NCI-H82 treated with DMSO at 0.1 percent for 48 hours (cell line): ENCODE results near the gene C1orf198.

Experiments used
- DNase-seq: peaks from one replicate; lab custom pipeline; 2025; ENCODE audit not compliant: unreplicated experiment; lab: John Stamatoyannopoulos, UW

Gene C1orf198

GRCh38 chr1:230894032-230894431, 25.7 kb upstream of the C1orf198 start:
- no peak for DNase-seq

- DNase-seq, result no peak
Observed at GRCh38 chr1:230892018-230892491, 23.7 kb upstream of the C1orf198 start.

DNA sequence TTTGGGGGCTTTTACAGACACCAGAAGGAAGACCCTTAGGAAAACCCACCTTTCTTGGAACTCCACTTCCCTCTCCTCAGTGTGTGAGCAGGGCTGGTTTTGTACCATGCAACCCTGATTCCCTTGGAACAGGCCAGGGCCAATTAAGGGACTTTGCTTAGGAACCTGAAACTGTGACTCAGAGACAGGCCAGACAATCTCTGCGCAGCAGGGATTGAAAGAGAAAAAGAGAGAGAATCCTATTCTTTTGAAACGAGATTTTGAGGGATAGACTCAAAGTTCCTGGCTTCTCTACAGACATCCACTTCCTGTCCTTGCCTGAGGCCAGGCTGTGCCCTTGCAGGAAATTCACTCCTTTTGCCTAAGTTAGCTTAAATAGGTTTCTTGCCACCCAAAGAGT, 23.1 kb upstream of the C1orf198 start:
- DNase-seq, result no peak

DNA sequence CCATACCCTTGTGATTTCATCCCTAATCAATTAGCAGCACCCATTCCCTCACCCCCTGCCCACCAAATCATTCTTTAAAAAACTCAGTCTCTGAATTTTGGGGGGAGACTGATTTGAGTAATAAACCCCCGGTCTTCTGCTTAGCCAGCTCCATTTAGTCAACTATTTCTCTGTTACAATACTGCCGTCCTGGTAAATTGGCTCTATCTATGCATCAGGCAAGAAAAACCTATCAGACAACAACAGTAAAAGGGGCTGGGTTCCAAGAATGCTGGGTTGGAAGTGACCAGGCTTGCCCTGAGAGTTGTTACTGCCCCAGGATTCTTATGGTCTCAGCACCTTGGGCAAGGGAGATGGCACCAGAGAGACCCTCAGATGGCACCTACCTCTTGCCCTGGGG, 16.3 kb upstream of the C1orf198 start:
- DNase-seq, result no peak

DNA sequence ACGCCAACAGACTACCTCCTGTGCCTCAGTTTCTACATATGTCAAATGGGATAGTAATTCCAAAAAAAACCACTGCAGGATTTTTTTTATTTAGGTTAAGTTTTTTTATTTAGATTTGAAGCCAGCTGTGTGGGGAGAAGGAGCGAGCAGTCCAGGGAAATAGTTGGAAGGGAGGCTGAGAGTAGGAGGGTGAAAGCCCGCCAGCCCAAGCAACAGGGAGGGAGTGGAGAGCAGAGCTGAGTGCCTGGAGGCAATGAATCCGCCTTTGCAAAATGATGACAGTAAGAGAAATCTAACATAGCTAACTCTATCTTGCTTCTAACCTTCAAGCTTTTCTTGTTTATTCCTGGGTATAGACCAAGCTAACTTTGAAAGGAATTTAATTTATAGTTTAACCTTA, 15.6 kb upstream of the C1orf198 start:
- no peak for DNase-seq

DNA sequence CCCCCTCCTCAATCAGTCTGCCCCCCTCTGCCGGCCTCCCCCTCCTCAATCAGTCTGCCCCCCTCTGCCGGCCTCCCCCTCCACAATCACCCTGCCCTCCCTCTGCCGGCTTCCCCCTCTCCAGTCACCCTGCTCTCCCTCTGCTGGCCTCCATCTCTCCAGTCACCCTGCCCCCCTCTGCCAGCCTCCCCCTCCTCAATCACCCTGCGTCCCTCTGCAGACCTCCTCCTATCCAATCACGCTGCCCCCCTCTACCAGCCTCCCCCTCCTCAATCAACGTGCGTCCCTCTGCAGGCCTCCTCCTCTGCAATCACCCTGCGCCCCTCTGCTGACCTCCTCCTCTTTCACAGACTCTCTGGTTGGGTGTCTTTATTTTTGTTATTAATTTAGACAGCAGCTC, 11.5 kb upstream of the C1orf198 start:
- DNase-seq, result no peak

DNA sequence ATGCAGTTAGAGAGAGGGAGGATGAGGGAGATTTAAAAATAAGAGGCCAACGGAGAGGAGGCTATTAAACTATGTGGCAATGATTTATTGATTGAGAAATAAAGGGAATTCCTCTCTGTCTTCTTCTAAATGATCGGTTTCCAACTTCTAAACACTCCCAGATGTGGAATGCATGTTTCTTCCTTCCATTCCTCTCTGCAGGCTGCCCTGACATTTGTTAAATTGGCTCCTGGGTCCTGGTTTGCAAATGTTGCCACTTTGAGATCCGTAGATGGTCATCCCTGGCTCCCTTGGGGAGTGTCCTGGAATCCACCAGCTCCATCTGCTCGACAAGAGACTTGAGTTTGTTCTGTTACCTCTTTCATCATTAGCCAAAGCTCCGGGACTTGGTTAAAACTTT, 10.3 kb upstream of the C1orf198 start:
- DNase-seq, result no peak

DNA sequence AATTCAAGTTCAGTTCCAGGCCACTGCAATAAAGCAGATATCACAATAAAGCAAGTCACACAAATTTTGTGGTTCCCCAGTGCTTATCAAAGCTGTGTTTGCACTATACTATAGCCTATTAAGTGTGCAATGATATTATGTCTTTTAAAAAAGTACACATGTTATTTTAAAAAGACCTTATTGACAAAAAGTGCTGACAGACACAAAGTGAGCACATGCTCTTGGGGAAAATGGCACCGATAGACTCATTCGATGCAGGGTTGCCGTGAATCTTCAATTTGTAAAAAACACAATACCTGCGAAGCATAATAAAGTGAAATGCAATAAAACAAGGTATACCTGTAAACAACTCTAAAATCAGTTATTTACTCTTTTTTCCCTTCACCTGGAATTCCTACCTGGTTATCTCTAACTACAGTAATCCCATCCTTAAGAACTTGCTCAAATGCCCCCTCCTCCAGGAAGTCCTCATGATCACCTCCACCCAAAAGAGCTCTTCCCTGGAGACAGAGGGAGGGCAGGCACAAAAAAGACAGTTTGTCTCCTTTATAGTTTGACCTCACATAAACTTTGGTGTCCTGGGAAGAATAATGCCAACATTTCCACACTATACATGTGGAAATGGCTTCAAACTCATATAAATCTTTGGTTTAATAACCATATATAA, 9.7 kb upstream of the C1orf198 start:
- DNase-seq, result no peak

DNA sequence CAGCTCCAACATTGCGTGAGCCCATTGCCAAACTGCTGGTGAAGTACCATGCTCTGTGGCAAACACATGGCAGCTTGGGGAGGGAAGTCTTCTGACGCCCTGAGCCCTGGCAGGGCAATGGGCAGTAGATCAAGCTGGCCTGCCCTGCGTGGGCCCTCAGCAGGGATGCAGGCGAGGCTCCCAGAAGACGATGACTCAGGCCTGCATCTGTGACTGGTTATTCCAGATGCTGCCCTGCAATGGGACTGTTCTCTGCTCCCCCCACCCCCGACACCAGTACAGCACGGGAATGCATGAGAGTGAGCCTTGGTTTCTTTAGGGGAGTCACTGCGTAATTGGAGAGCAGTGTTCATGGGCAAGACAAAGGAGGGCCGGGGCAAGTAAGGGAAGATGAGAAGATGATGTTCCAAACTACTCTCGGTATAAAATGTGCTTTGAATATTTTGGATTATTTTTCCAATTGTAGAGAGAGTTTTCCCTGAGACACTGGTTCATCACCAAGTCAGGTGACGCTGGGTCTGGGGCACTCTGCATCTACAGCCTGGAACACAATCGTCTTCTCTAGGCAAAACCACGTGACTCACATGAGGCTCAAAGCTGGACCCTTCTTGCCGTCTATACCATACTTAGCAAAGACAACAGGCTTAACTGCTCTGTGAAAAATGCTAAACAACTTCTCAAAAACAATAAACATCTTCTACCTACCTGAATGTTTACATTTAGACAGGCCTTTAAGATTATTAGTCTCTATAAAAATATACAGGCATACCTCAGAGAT, 9.0 kb upstream of the C1orf198 start:
- no peak for DNase-seq

DNA sequence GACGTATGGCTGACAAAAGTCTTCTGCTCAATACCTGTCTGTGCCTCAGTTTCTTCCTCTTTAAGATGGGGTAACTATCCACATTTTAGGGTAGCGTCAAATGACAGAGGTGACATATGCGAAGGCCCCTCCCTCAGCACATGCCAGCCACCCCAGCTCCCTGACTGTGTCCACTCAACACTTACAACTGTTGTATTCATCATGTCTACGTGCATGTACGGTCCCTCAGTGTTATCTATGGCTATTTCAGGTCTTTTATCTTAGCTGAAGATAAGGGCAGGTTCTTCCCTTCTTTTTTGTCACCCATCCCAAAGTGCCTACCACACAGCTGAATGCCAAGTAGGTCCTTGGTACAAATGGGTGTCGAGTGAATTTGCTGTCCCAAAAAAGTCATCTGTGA, 8.3 kb upstream of the C1orf198 start:
- no peak for DNase-seq

GRCh38 chr1:230875370-230875769, 7.0 kb upstream of the C1orf198 start:
- no peak for DNase-seq

DNA sequence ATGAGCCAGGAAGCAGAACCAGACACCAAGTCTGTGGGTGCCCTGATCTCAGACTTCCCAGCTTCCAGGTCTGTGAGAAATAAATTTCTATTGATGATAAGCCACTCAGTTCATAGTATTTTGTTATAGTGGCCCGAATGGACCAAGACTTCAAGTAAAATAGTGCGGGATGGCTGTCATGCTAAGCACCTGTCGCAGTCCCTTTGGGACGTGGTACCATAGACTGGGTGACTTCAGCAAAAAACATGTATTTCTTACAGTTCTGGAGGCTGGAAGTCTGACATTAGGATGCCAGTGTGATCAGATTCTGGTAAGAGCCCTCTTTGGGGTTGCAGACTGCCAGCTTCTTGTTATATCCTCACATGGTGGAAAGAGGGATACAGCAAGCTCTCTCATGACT, 2.6 kb upstream of the C1orf198 start:
- no peak for DNase-seq

GRCh38 chr1:230869500-230869899, 1.2 kb upstream of the C1orf198 start:
- no peak for DNase-seq

- DNase-seq, result no peak
Observed at GRCh38 chr1:230868736-230869385, 540 bp upstream of the C1orf198 start.

GRCh38 chr1:230867101-230867902, 1.0 kb downstream of the C1orf198 start:
- no peak for DNase-seq

- DNase-seq, result no peak
Observed at GRCh38 chr1:230866171-230867070, 1.9 kb downstream of the C1orf198 start.

- DNase-seq, result no peak
Observed at GRCh38 chr1:230865062-230865817, 3.1 kb downstream of the C1orf198 start.

- no peak for DNase-seq
Observed at GRCh38 chr1:230864441-230864840, 3.9 kb downstream of the C1orf198 start.

DNA sequence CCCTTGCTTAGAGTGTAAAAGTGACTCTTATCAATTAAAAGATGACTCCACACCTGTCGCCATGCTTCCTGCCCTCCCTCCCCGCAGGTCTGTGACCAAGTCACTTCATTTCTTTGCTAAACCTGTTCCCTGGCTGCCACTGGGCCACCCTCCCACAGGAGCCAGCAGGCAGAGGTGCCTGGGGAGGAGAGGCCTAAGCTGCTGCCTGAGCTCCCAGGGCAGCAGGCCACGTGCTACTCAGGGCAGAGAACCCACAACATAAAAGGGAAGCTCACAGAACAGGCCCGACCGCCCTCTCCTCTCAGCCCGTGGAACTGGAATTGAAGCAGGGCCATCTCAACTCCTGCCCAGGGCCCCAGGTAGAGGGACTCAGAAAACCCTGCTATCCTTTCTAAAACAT, 4.9 kb downstream of the C1orf198 start:
- no peak for DNase-seq
